ENCODE data around the gene BEGAIN. TPM values are rescaled to one million over a fixed set of nuclear protein-coding genes. Genes with fewer than 3 reads are reported as not detected.

Gene BEGAIN
- total RNA-seq, 1 donor from 2014 or later: 0.54 TPM

GRCh38 chr14:100500128-100500527 is 87.1 kb downstream of the BEGAIN start:
- peaks cover 1% of the 10 kb centered on the region for H3K9me3 Mint-ChIP-seq (ENCODE audit: unreplicated experiment)
- H3K4me3 ChIP-seq (ENCODE audit: insufficient read depth, low read depth, low read length): no peak overlapping the region
- H3K9ac ChIP-seq (ENCODE audit: low read length): no peak overlapping the region
- H3K27me3 Mint-ChIP-seq (ENCODE audit: low read depth, unreplicated experiment): peaks cover 3% of the 10 kb centered on the region
- H4K20me1 ChIP-seq (ENCODE audit: insufficient read depth, low read length): peaks cover 31% of the 10 kb centered on the region
- no peaks in the 10 kb centered on the region for H3K36me3 ChIP-seq (ENCODE audit: insufficient read depth, low read length)
- no peaks in the 10 kb centered on the region for H3K4me1 ChIP-seq (ENCODE audit: insufficient read depth, low read length)
- FAIRE-seq (no peak), DNase-seq (ENCODE audit: low read depth) (no peak)
- H3K36me3 Mint-ChIP-seq (ENCODE audit: low read depth, unreplicated experiment): peaks cover 20% of the 10 kb centered on the region
- H3K79me2 ChIP-seq (ENCODE audit: insufficient read depth, low read length): no peaks in the 10 kb centered on the region
- no peak overlapping the region for H2AFZ ChIP-seq (ENCODE audit: low read depth, low read length)
- H3K27ac ChIP-seq (ENCODE audit: low read depth, low read length): no peak overlapping the region
- H3K4me1 Mint-ChIP-seq (ENCODE audit: low read depth, unreplicated experiment): no peaks in the 10 kb centered on the region
- no peaks in the 10 kb centered on the region for H3K27me3 ChIP-seq (ENCODE audit: insufficient read depth, low read length)
- TF ChIP-seq CTCF (IDR thresholded peaks at IDR 0.05; ENCODE audit: insufficient read depth, low read depth, low read length) (no peak), EZH2 (IDR thresholded peaks at IDR 0.05; ENCODE audit: insufficient read depth, low read length) (no peak)
- H3K4me3 Mint-ChIP-seq (ENCODE audit: unreplicated experiment): no peak overlapping the region
- peak overlapping the region; percentile 86 for H3K27ac Mint-ChIP-seq (ENCODE audit: unreplicated experiment)
- no peaks in the 10 kb centered on the region for H3K9me3 ChIP-seq (ENCODE audit: insufficient read depth, low read depth, low read length)
- H3K4me2 ChIP-seq (ENCODE audit: low read length): no peak overlapping the region

GRCh38 chr14:100498068-100498467 is 89.1 kb downstream of the BEGAIN start:
- no peak overlapping the region for H3K4me3 Mint-ChIP-seq (ENCODE audit: unreplicated experiment)
- Histone ChIP-seq H3K4me3 (ENCODE audit: insufficient read depth, low read depth, low read length) (no peak overlapping the region), H2AFZ (ENCODE audit: low read depth, low read length) (no peak overlapping the region), H3K36me3 (ENCODE audit: insufficient read depth, low read length) (no peaks in the 10 kb centered on the region), H4K20me1 (ENCODE audit: insufficient read depth, low read length) (peaks cover 31% of the 10 kb centered on the region), H3K9ac (ENCODE audit: low read length) (no peak overlapping the region), H3K79me2 (ENCODE audit: insufficient read depth, low read length) (no peaks in the 10 kb centered on the region), H3K4me1 (ENCODE audit: insufficient read depth, low read length) (no peaks in the 10 kb centered on the region), H3K4me2 (ENCODE audit: low read length) (no peak overlapping the region), H3K27me3 (ENCODE audit: insufficient read depth, low read length) (no peaks in the 10 kb centered on the region), H3K27ac (ENCODE audit: low read depth, low read length) (no peak overlapping the region), H3K9me3 (ENCODE audit: insufficient read depth, low read depth, low read length) (no peaks in the 10 kb centered on the region)
- no peaks in the 10 kb centered on the region for H3K4me1 Mint-ChIP-seq (ENCODE audit: low read depth, unreplicated experiment)
- peaks cover 5% of the 10 kb centered on the region for H3K9me3 Mint-ChIP-seq (ENCODE audit: unreplicated experiment)
- TF ChIP-seq CTCF (IDR thresholded peaks at IDR 0.05; ENCODE audit: insufficient read depth, low read depth, low read length) (no peak), EZH2 (IDR thresholded peaks at IDR 0.05; ENCODE audit: insufficient read depth, low read length) (no peak)
- H3K27ac Mint-ChIP-seq (ENCODE audit: unreplicated experiment): no peak overlapping the region
- H3K36me3 Mint-ChIP-seq (ENCODE audit: low read depth, unreplicated experiment): peaks cover 16% of the 10 kb centered on the region
- DNase-seq (ENCODE audit: low read depth): no peak
- peaks cover 3% of the 10 kb centered on the region for H3K27me3 Mint-ChIP-seq (ENCODE audit: low read depth, unreplicated experiment)
- no peak for FAIRE-seq

- no peak for TF ChIP-seq EZH2 (IDR thresholded peaks at IDR 0.05; ENCODE audit: insufficient read depth, low read length)
- TF ChIP-seq CTCF (IDR thresholded peaks at IDR 0.05; ENCODE audit: insufficient read depth, low read depth, low read length): no peak
- no peak overlapping the region for H3K4me3 ChIP-seq (ENCODE audit: insufficient read depth, low read depth, low read length)
- FAIRE-seq (no peak), DNase-seq (ENCODE audit: low read depth) (no peak)
- no peak overlapping the region for H3K27ac Mint-ChIP-seq (ENCODE audit: unreplicated experiment)
- H3K9ac ChIP-seq (ENCODE audit: low read length): no peak overlapping the region
- no peaks in the 10 kb centered on the region for H3K4me1 ChIP-seq (ENCODE audit: insufficient read depth, low read length)
- no peaks in the 10 kb centered on the region for H3K4me1 Mint-ChIP-seq (ENCODE audit: low read depth, unreplicated experiment)
- H3K4me2 ChIP-seq (ENCODE audit: low read length): no peak overlapping the region
- no peaks in the 10 kb centered on the region for H3K9me3 ChIP-seq (ENCODE audit: insufficient read depth, low read depth, low read length)
- peaks cover 22% of the 10 kb centered on the region for H4K20me1 ChIP-seq (ENCODE audit: insufficient read depth, low read length)
- no peak overlapping the region for H2AFZ ChIP-seq (ENCODE audit: low read depth, low read length)
- no peaks in the 10 kb centered on the region for H3K36me3 ChIP-seq (ENCODE audit: insufficient read depth, low read length)
- no peak overlapping the region for H3K4me3 Mint-ChIP-seq (ENCODE audit: unreplicated experiment)
- peaks cover 5% of the 10 kb centered on the region for H3K9me3 Mint-ChIP-seq (ENCODE audit: unreplicated experiment)
- H3K27ac ChIP-seq (ENCODE audit: low read depth, low read length): no peak overlapping the region
- H3K36me3 Mint-ChIP-seq (ENCODE audit: low read depth, unreplicated experiment): peaks cover 9% of the 10 kb centered on the region
- no peaks in the 10 kb centered on the region for H3K79me2 ChIP-seq (ENCODE audit: insufficient read depth, low read length)
- no peaks in the 10 kb centered on the region for H3K27me3 ChIP-seq (ENCODE audit: insufficient read depth, low read length)
- H3K27me3 Mint-ChIP-seq (ENCODE audit: low read depth, unreplicated experiment): peaks cover 3% of the 10 kb centered on the region
Measured at GRCh38 chr14:100495917-100496316, 91.3 kb downstream of the BEGAIN start.

Data from astrocyte (in vitro differentiated cells and primary cell).